ENCODE results near the gene CCDC102A.
"Not testable (repeated sequence)": the region's sequence is repeated elsewhere in the genome, so short reads cannot be mapped to it uniquely, and the experiment has no call there.

CCDC102A gene

GRCh38 chr16:57549730-57550129 is 13.4 kb upstream of the CCDC102A start:
- H3K36me3 ChIP-seq (ENCODE audit: control insufficient read depth in 2 of 2, insufficient read depth in 1 of 2, low read length in 2 of 2) = no peaks in the 10 kb centered on the region
- CTCF ChIA-PET = no interaction called here
- no peaks in the 10 kb centered on the region for H3K9me3 ChIP-seq (ENCODE audit: control insufficient read depth, insufficient read depth, low read depth, low read length)
- POLR2A ChIA-PET = no interaction called here
- no peak overlapping the region for H3K4me3 ChIP-seq (ENCODE audit: low read depth, low read length)
- no peak for TF ChIP-seq HOXA7 (CRISPR knock-in tag; IDR thresholded peaks at IDR 0.05; ENCODE audit: borderline replicate concordance)
- TF ChIP-seq, protein P1, sequence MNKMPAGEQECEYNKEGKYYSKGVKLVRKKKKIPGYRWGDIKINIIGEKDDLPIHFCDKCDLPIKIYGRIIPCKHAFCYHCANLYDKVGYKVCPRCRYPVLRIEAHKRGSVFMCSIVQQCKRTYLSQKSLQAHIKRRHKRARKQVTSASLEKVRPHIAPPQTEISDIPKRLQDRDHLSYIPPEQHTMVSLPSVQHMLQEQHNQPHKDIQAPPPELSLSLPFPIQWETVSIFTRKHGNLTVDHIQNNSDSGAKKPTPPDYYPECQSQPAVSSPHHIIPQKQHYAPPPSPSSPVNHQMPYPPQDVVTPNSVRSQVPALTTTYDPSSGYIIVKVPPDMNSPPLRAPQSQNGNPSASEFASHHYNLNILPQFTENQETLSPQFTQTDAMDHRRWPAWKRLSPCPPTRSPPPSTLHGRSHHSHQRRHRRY (tag by site-specific recombination; IDR thresholded peaks at IDR 0.05) = no peak
- no peak for TF ChIP-seq ZSCAN23 (tag by site-specific recombination; IDR thresholded peaks at IDR 0.05)
- no peak for TF ChIP-seq ZSCAN18 (tag by site-specific recombination; IDR thresholded peaks at IDR 0.05)
- no peak for TF ChIP-seq CTCF (tag by site-specific recombination; IDR thresholded peaks at IDR 0.05)
- H3K4me1 ChIP-seq (ENCODE audit: control insufficient read depth, insufficient read depth, low read length) = no peaks in the 10 kb centered on the region
- H3K27ac ChIP-seq (ENCODE audit: extremely low read depth, low read depth, low read length) = no peak overlapping the region

DNA sequence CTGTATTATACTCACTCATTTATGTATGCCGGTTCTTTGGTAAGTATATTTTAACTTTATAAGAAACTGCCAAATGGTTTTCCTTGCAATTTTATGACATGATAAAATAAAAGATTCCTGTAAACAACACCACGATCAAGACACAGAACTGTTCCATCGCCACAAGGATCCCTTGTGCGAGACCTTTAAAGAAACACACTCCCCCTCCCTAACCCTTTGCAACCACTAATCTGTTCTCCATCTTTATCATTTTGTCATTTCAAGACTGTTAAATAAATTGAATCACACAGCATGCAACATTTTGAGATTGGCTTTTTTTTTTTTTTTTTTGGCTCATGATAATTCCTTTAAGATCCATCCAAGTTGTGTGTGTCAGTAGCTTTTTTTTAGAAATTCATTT is 12.0 kb upstream of the CCDC102A start:
- no peaks in the 10 kb centered on the region for H3K4me1 ChIP-seq (ENCODE audit: control insufficient read depth, insufficient read depth, low read length)
- no peak overlapping the region for H3K27ac ChIP-seq (ENCODE audit: extremely low read depth, low read depth, low read length)
- no peak overlapping the region for H3K4me3 ChIP-seq (ENCODE audit: low read depth, low read length)
- H3K9me3 ChIP-seq (ENCODE audit: control insufficient read depth, insufficient read depth, low read depth, low read length) = no peaks in the 10 kb centered on the region
- no peaks in the 10 kb centered on the region for H3K36me3 ChIP-seq (ENCODE audit: control insufficient read depth in 2 of 2, insufficient read depth in 1 of 2, low read length in 2 of 2)
- ChIA-PET CTCF (interaction anchor here (0.7 kb wide), 1 partner anchor 26 kb away, joined by 3 read pairs; no protein-coding TSS in a partner anchor), POLR2A (no interaction called here)
- TF ChIP-seq, protein P2, sequence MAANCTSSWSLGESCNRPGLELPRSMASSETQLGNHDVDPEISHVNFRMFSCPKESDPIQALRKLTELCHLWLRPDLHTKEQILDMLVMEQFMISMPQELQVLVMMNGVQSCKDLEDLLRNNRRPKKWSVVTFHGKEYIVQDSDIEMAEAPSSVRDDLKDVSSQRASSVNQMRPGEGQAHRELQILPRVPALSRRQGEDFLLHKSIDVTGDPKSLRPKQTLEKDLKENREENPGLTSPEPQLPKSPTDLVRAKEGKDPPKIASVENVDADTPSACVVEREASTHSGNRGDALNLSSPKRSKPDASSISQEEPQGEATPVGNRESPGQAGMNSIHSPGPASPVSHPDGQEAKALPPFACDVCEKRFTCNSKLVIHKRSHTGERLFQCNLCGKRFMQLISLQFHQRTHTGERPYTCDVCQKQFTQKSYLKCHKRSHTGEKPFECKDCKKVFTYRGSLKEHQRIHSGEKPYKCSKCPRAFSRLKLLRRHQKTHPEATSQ (tag by site-specific recombination; IDR thresholded peaks at IDR 0.05) = no peak
- TF ChIP-seq ZNF157 (tag by site-specific recombination; IDR thresholded peaks at IDR 0.05) = no peak
- TF ChIP-seq ZNF768 (tag by site-specific recombination; IDR thresholded peaks at IDR 0.05) = no peak
- no peak for TF ChIP-seq ZNF660 (tag by site-specific recombination; IDR thresholded peaks at IDR 0.05)
- TF ChIP-seq HOXD13 (CRISPR knock-in tag; IDR thresholded peaks at IDR 0.05; ENCODE audit: borderline replicate concordance) = no peak
- TF ChIP-seq ZNF112 (tag by site-specific recombination; IDR thresholded peaks at IDR 0.05) = no peak
- TF ChIP-seq ZNF266 (tag by site-specific recombination; IDR thresholded peaks at IDR 0.05; ENCODE audit: low read depth) = no peak
- TF ChIP-seq ZNF214 (tag by site-specific recombination; IDR thresholded peaks at IDR 0.05; ENCODE audit: borderline replicate concordance) = no peak

DNA sequence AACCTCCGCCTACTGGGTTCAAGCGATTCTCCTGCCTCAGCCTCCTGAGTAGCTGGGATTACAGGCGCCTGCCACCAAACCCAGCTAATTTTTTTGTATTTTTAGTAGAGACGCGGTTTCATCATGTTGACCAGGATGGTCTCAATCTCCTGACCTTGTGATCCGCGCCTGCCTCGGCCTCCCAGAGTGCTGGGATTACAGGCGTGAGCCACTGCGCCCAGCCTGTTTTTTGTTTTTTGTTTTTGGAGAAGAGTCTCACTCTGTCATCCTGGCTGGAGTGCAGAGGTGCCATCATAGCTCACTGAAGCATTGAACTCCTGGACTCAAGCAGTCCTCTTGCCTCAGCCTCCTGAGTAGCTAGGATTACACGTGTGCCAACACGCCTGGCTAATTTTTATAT is 11.2 kb upstream of the CCDC102A start:
- H3K36me3 ChIP-seq (ENCODE audit: control insufficient read depth in 2 of 2, insufficient read depth in 1 of 2, low read length in 2 of 2); H3K4me1 ChIP-seq (ENCODE audit: control insufficient read depth, insufficient read depth, low read length); H3K4me3 ChIP-seq (ENCODE audit: low read depth, low read length); H3K27ac ChIP-seq (ENCODE audit: extremely low read depth, low read depth, low read length); POLR2A ChIA-PET; H3K9me3 ChIP-seq (ENCODE audit: control insufficient read depth, insufficient read depth, low read depth, low read length): not testable (repeated sequence)
- CTCF ChIA-PET = interaction anchor here (1.4 kb wide), 1 partner anchor 101 kb away, joined by 4 read pairs; no protein-coding TSS in a partner anchor

Data from HEK293 (cell line).